NT2/D1 (cell line): ENCODE data around the gene ADAM15.

ENCODE experiments used
- DNase-seq: peaks from one replicate; pipeline ENCODE4 v3.0.0-alpha.2; 2011; ENCODE audit warnings: low read depth, low spot score
- H3K27me3 ChIP-seq: 2 replicates; pipeline ENCODE4 v1.6.0; 2011; ENCODE audit warnings: mild to moderate bottlenecking; ENCODE audit not compliant: insufficient read length, insufficient read depth
- H3K36me3 ChIP-seq: 2 replicates; pipeline ENCODE4 v1.6.1; 2011; ENCODE audit warnings: mild to moderate bottlenecking, low read length, mixed read lengths; ENCODE audit not compliant: insufficient read depth, insufficient read length
- H3K4me1 ChIP-seq: 2 replicates; pipeline ENCODE4 v1.5.1; 2011; ENCODE audit not compliant: insufficient read depth, insufficient read length
- H3K4me3 ChIP-seq: 2 replicates; pipeline ENCODE4 v1.5.1; 2011; ENCODE audit warnings: low read depth; ENCODE audit not compliant: insufficient read length
- H3K9ac ChIP-seq: 2 replicates; pipeline ENCODE4 v1.6.0; 2011; ENCODE audit warnings: low read depth; ENCODE audit not compliant: insufficient read length
- H3K9me3 ChIP-seq: 2 replicates; pipeline ENCODE4 v1.5.1; 2011; ENCODE audit warnings: mild to moderate bottlenecking, low read length; ENCODE audit not compliant: insufficient read depth
- SUZ12 ChIP-seq: IDR thresholded peaks from 2 replicates; pipeline ENCODE4 v1.6.1; 2011; ENCODE audit not compliant: insufficient read length, insufficient read depth; ENCODE audit errors: extremely low read depth
- YY1 ChIP-seq: IDR thresholded peaks from 2 replicates; pipeline ENCODE4 v1.6.1; 2011; ENCODE audit not compliant: insufficient read length, insufficient read depth
- ZNF274 ChIP-seq: IDR thresholded peaks from 2 replicates; pipeline ENCODE4 v1.6.1; 2011; ENCODE audit warnings: mild to moderate bottlenecking, low read depth, low read length

Gene ADAM15

DNA sequence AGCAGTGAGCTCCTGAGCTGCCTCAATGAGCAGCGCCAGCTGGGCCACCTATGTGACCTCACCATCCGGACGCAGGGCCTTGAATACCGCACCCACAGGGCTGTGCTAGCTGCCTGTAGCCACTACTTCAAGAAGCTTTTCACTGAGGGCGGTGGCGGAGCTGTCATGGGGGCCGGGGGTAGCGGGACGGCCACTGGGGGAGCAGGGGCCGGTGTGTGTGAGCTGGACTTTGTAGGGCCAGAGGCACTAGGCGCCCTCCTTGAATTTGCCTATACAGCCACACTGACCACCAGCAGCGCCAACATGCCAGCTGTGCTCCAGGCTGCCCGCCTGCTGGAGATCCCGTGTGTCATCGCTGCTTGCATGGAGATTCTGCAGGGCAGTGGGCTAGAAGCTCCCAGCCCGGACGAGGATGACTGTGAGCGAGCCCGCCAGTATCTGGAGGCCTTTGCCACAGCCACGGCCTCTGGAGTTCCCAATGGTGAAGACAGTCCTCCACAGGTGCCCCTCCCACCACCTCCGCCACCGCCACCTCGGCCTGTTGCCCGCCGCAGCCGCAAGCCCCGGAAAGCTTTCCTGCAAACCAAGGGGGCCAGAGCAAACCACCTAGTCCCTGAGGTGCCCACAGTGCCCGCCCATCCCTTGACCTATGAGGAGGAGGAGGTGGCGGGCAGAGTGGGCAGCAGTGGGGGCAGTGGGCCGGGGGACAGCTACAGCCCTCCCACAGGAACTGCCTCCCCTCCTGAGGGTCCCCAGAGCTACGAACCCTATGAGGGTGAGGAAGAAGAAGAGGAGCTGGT, 36.2 kb upstream of the ADAM15 start:
- Histone ChIP-seq H3K36me3 (peaks cover 24% of the 10 kb centered on the region), H3K9ac (no peak overlapping the region), H3K27me3 (no peaks in the 10 kb centered on the region), H3K9me3 (peaks cover 51% of the 10 kb centered on the region; the same call in 1 of the 2 replicates), H3K4me3 (no peak overlapping the region), H3K4me1 (peaks cover 29% of the 10 kb centered on the region)
- no peak for DNase-seq
- no peak for TF ChIP-seq ZNF274
- no peak for TF ChIP-seq YY1
- no peak for TF ChIP-seq SUZ12

DNA sequence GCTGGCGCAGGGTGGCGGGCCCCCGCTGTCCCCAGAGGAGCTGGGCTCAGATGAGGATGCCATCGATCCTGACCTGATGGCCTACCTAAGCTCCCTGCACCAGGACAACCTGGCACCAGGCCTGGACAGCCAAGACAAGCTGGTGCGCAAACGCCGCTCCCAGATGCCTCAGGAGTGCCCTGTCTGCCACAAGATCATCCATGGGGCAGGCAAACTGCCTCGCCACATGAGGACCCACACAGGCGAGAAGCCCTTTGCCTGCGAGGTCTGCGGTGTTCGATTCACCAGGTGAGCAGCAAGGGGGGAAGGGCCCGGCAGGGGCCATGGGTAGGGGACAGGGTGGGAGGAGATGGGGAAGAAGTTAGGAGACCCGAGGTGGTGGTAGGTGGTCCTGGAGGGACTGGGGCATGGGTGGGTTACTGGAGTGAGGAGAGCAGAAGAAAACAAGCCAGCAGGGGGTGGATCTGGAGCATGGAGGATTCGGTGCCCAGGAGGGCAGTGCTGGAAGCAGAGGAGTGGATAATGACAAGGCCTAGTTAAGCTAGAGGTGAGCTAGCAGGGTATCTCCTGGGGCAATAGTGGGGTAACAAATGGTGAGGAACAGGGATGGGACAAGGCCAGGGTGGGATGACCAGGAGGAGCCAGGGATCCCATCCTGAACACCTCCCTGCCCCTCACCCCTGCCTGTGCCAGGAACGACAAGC, 35.4 kb upstream of the ADAM15 start:
- H3K4me1 ChIP-seq = peaks cover 25% of the 10 kb centered on the region
- TF ChIP-seq YY1 (no peak), SUZ12 (no peak), ZNF274 (no peak)
- peaks cover 24% of the 10 kb centered on the region for H3K36me3 ChIP-seq

DNA sequence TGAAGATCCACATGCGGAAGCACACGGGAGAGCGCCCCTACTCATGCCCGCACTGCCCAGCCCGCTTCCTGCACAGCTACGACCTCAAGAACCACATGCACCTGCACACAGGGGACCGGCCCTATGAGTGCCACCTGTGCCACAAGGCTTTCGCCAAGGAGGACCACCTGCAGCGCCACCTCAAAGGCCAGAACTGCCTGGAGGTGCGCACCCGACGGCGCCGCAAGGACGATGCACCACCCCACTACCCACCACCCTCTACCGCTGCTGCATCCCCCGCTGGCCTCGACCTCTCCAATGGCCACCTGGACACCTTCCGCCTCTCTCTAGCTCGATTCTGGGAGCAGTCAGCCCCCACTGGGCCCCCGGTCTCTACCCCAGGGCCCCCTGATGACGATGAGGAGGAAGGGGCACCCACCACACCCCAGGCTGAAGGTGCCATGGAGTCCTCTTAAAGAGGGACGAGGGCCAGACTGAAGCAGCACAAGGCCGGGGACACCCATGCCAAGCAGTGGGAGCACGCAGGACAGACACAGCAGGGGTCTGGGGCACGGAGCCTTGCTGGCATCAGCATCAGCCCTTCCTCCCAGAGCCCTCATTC, 34.8 kb upstream of the ADAM15 start:
- Histone ChIP-seq H3K4me3 (no peak overlapping the region), H3K9me3 (peaks cover 54% of the 10 kb centered on the region; the same call in 1 of the 2 replicates), H3K27me3 (no peaks in the 10 kb centered on the region), H3K36me3 (peaks cover 24% of the 10 kb centered on the region), H3K9ac (no peak overlapping the region), H3K4me1 (peaks cover 19% of the 10 kb centered on the region)
- no peak for DNase-seq
- TF ChIP-seq YY1 (no peak), ZNF274 (no peak), SUZ12 (no peak)

More for the DNA sequence above, 35.4 kb upstream of the ADAM15 start:
- Histone ChIP-seq H3K27me3 (no peaks in the 10 kb centered on the region), H3K4me3 (no peak overlapping the region), H3K9me3 (peaks cover 53% of the 10 kb centered on the region; the same call in 1 of the 2 replicates), H3K9ac (no peak overlapping the region)
- no peak for DNase-seq

DNA sequence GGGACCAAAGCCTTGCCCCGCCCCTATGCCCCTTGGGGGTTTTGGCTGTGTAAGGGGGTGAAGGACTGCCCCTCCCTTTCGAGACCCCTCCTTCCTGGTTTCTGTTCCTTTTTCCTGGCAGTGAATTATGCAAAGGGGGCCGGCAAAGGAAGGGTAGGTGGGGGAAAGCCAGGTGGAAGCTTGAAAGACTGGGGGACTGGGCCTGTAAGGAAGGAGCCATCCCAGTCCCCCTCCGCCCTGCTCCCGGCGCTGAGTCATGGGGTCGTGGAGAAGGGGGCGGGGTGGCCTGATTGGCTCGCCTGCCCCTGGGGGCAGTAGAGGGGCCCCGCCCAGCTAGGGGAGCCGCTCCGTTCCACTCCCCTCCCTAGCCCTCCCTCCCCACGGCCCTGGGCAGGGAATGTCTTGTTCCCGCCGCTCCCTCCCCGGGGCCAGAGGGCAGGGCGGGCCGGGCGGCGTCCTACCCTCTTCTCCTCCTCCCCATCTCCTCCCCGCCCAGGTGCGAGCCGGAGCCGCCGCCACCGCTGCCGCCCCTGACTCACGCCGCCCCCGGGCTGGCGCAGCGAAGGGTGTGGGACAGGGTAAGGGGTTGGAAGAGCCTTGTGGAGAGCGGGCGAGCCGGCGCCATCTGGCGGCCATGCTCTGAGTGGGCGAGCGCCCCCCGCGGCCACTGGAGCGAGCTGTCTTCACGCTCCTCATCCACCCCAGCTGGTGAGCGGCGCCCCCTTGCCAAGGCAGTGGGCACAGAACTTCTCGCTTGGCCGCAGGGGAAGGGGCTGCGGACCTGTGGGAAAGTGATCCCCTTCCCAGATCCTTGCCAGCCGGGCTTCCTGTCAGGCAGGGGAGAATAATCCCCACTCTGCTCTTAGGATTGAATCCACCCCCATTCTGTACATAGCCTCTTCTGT, 33.8 kb upstream of the ADAM15 start:
- H3K9ac ChIP-seq = peak overlapping the region; percentile 61
- no peaks in the 10 kb centered on the region for H3K27me3 ChIP-seq
- DNase-seq = peak; percentile 96
- TF ChIP-seq YY1 = peak; percentile 42
- no peak for TF ChIP-seq ZNF274
- H3K4me1 ChIP-seq = peaks cover 14% of the 10 kb centered on the region
- peaks cover 63% of the 10 kb centered on the region; the same call in 1 of the 2 replicates for H3K9me3 ChIP-seq
- H3K4me3 ChIP-seq = peak overlapping the region; percentile 6
- H3K36me3 ChIP-seq = peaks cover 24% of the 10 kb centered on the region

DNA sequence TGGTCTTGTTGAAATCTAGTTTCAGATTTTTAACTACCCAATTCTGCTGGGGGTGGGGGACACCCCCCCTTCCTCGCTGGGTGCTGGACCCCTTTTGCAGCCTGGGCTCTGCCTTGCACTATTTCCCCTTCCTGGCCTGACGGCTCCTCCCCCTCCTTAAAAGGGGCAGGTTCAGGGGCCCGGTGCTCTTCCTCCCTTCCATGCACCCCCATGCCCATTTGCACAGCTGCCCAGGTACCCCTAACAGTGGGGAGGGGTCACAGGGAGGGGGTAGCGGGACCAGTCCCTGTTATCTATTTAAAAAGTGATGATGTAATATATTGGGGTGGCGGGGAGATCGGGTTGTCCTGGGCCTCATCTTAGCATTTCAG, 33.2 kb upstream of the ADAM15 start:
- Histone ChIP-seq H3K36me3 (peaks cover 24% of the 10 kb centered on the region), H3K9me3 (peaks cover 63% of the 10 kb centered on the region; the same call in 1 of the 2 replicates), H3K27me3 (no peaks in the 10 kb centered on the region), H3K4me3 (peak overlapping the region; percentile 6), H3K9ac (peak overlapping the region; percentile 61), H3K4me1 (peaks cover 11% of the 10 kb centered on the region)
- no peak for TF ChIP-seq ZNF274
- TF ChIP-seq SUZ12 = no peak
- no peak for TF ChIP-seq YY1
- no peak for DNase-seq

DNA sequence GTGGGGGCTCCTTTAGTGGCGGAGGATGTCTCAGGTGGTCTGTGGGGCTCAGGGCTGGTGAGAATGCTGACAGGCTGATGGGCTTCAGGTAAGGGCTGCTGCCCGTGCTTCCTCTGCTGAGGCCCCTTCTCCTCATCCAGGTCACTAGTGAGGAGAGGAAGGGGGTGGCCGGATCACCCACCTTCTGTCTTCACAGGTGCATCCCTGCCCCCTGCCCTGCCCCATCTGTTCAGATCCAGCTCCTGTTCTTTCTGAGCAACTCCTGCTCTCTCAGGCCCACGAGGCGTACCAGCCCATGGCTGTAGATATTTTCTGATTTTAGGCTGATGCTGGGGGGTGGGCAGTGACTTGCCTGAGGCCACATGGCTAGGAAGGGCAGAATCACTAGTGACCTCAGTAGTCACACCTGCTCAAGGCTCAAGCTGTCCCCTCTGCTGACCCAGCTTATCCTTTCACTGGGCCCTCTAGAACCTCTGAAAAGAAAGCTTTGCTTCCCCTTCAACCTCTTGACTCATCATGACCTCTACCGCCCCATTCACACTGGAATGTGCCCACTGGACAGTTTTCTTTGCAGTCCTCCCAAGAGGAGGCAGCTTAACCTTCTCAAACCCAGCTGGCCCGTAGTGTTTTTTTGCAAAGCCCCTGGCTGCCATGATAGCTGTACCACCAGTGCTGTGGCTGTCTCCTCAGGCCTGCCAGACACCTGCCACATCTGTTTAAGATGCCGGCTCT, 32.3 kb upstream of the ADAM15 start:
- H3K9me3 ChIP-seq = peaks cover 63% of the 10 kb centered on the region; the same call in 1 of the 2 replicates
- peaks cover 24% of the 10 kb centered on the region for H3K36me3 ChIP-seq
- no peak overlapping the region for H3K4me3 ChIP-seq
- peaks cover 7% of the 10 kb centered on the region for H3K4me1 ChIP-seq
- H3K9ac ChIP-seq = no peak overlapping the region
- TF ChIP-seq SUZ12 = no peak
- TF ChIP-seq ZNF274 = no peak
- TF ChIP-seq YY1 = no peak
- H3K27me3 ChIP-seq = no peaks in the 10 kb centered on the region
- DNase-seq = no peak
